CD4-positive, alpha-beta T cell treated with Interleukin-6 at 100 ng/mL for 8 hours (primary cell): ENCODE measurements around the gene RBM47.
"Not testable (repeated sequence)": the region's sequence is repeated elsewhere in the genome, so short reads cannot be mapped to it uniquely, and the experiment has no call there.

ENCODE experiments used
- DNase-seq: peaks from one replicate; pipeline ENCODE4 v3.0.0-alpha.2; 2020; ENCODE audit warnings: mixed read lengths, low spot score

RBM47 gene

DNA sequence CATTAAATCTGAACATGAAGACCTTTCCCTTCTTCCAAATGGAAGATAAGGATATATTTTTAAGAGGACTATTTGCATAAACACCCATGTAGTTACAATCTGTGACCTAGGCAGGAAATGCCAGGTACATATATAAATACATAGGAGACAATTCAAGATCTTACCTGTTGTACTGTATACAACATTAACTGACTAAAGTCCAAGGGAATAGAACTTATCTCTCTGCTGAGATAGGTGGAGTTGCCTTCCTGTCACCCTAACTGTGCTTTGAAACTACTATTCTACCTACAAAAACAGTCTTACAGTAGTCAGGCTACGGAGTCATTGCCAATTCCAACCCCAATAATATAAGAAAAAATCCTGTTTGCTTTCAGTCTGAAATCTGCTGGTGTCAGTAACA is 188.2 kb downstream of the RBM47 start:
- DNase-seq = no peak

DNA sequence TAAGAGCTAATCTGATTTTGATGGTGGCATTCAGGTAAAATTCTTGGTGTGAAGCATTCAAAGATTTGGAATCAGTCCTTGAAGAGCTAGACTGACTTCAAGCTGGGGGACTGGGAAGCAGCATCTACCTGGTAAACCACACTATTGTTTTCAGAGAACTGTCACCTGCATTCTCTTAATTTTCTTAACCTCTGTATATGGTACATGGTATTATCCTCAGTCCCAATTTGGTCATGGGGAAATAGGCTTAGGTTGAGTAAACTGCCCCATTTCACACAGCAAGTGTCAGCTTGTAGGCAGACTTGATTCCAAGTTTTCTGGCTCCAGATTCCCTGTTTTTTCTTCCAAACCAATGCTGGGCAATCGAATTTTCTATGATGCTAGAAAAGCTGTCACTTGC is 190.1 kb downstream of the RBM47 start:
- DNase-seq = no peak

DNA sequence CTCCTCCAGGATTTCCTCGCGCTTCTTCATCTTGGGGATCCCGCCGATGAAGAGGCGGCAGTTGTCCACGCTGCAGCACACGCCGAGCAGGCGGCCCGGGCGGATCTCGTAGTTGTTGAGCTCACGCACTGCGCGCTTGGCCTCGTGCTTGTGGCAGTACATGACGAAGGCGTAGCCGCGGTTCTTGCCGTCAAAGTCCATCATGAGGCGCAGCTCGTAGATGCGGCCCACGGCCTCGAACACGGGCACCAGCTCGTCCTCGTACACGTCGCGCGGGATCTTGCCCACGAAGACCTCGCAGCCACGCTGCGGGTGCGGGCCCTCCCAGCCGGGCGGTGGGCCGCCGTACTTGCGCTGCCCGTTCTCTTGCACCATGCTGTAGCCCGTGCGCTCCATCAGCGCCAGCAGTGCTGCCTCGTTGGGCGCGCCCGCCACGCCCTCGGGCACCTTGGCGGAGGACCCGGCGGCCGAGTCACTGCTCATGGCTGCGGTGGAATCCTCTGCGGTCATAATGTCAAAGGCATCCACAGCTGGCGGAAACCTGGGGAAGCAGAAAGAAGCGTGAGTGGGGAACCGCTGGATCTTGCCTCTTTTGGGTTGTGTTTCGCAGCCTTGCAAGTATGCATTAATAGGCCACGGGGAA is 191.2 kb downstream of the RBM47 start:
- DNase-seq = no peak

DNA sequence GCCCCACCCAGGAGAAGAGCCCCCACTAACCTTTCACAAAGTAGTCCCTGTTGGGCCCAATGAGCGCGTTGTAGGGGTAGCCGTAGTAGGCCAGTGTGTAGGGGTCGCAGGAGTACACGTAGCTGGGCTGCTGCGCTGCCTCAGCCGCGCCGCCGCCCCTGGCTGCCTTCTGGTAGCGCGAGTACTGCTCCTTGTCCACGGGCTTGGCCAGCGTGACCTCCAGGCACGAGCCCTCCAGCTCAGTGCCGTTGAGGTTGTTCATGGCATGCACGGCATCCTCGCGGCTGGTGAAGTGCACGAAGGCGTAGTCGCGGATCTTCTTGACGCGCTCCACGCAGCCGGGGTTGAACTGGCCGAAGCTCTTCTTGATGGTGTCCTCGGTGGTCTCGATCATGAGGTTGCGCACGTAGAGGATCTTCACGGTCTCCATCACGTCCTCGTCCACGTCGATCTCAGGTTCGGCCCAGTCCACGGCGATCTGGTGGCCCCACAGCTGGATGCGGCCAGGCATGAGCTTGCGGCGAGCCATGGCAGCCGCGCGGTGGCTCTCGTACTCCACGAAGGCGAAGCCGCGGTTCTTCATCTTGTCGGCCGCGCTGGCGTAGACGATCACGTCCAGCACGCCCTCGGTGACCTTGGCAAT is 191.8 kb downstream of the RBM47 start:
- DNase-seq = no peak

DNA sequence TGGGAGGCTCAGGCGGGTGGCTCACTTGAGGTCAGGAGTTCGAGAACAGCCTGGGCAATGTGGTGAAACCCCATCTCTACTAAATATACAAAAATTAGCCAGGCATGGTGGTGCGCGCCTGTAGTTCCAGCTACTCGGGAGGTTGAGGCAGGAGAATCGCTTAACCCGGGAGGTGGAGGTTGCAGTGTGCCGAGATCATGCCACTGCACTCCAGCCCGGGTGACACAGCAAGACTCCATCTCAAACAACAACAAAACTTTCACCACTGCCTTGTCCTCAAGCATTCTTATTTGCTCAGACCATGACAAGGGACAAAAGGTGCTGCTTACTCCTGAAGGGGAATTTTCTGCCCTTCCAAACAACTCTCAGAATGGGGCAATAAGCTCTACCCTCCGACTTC is 194.4 kb downstream of the RBM47 start:
- DNase-seq = not testable (repeated sequence)

DNA sequence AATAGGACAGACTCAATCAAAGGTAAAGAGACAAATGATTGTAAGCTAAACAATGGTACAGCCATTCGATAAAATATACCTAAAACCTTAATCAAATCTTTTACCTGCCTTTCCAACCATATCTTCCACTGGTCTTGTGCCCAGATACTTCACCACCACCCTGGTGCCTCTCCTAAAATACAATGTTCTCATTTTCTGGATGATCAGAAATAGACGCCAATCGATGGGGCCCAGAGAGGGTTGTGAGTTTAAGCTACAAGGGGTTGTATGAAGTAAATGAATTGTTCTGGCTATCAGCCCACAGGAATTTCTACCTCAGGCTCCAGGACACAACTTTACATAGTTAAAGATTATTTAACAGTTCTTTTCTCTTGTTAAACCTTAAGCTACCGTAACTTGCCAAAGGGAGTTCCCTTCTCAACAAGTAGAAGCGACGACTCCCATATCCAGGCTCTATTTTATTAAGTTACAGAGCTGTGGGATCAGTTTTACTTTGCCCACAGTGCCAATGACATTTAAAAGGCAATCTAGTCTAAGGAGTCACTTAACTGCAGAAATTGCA is 195.5 kb downstream of the RBM47 start:
- no peak for DNase-seq

DNA sequence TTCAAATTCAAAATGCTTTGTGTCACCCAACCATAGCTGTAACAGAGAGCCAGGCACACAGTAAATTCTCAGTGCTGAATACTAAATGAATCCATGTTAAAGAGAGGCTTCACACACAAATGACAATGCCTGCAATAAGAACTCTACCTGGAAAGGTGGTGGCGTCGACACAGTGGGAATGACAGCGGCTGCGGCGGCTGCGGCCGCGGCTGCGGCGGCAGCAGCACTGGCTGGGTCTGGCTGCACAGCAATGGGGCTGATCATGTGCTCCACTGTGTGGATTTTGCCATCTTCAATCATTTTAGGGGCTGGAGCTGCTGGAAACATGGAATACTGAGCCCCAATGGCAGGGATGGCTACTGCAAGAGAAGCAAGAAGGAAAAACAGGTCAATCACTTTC is 197.2 kb downstream of the RBM47 start:
- no peak for DNase-seq

DNA sequence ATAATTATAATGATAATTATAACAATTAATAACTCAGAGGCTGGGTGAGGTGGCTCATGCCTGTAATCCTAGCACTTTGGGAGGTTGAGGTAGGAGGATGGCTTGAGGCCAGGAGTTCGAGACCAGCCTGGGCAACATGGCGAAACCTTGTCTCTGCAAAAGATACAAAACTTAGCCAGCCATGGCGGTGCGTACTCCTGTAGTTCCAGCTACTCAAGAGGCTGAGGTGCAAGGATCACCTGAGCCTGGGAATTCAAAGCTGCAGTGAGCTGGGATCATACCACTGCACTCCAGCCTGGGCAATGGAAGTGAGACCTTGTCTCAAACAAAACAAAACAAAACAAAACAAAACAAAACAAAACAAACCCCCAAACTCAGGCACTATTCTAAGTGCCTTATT is 201.8 kb downstream of the RBM47 start:
- not testable (repeated sequence) for DNase-seq

DNA sequence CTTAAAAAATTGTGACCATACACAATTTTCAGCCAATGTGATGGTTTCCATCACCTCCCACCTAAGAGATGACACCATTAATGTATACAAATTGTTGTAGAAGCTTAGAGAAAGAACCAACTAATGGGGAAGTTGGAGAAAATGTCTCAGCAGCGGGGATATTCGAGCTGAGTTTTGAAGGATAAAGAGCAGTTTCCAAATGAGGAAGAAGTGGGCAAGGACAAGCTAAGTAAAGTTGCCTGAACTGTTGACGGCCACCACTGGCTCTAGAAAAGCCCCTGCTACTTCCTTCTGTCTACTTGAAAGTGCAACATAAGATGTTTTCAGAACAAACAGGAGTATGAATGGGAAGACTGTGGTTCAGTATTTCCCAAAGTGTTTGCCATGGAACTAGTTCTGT is 202.5 kb downstream of the RBM47 start:
- DNase-seq = no peak

DNA sequence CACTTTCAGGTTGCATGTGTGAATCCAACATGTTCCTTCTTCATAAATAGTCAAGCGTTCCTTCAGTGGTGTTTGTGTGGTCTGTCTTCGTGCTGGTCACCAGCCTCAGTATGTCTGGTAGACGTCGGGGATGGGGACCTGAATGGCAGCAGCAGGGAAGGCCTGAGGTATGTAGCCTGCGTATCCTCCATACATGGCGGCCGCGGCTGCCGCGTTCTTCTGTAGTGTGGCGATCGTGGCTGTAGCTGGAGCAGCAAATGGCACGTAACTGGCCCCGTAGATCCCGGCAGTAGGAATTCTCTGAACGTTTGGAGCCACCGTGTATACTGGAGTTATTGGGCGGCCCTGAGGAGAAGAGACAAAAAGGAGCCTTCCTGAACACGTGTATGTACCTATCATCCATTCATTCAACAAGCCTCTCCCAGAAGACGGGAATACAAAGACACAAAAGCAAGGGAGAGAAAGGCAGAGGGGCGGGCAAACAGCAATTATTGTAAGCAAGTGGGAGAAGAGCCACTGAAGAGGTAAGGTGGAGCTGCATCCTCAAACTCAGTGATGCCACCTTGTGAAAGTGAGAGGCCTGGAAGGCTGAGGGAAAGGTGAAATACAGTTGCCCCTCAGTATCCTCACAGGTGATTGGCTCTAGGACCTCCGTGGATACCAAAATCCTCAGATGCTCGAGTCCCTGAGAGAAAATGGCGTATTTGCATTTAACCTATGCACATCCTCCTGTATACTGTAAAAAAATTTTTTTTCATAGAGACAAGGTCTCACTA is 203.7 kb downstream of the RBM47 start:
- DNase-seq = no peak

DNA sequence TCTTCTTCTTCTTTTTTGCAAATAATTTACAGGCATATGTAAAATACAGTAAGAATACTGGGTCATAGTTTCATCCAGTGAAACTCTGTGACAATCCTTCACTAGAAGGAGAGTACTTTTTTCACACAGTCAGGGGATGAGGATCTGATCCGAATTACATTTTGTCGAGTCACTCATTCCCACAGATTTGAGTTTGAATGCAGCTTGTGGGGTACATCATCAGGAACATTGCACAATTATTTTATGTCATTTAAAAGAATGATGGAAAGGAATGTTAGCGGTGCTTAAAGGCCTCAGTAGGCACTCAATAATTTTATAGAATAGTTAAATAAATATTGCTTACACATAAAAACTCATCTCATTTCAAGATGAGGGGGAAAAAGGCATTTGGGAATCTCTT is 205.9 kb downstream of the RBM47 start:
- DNase-seq = no peak

DNA sequence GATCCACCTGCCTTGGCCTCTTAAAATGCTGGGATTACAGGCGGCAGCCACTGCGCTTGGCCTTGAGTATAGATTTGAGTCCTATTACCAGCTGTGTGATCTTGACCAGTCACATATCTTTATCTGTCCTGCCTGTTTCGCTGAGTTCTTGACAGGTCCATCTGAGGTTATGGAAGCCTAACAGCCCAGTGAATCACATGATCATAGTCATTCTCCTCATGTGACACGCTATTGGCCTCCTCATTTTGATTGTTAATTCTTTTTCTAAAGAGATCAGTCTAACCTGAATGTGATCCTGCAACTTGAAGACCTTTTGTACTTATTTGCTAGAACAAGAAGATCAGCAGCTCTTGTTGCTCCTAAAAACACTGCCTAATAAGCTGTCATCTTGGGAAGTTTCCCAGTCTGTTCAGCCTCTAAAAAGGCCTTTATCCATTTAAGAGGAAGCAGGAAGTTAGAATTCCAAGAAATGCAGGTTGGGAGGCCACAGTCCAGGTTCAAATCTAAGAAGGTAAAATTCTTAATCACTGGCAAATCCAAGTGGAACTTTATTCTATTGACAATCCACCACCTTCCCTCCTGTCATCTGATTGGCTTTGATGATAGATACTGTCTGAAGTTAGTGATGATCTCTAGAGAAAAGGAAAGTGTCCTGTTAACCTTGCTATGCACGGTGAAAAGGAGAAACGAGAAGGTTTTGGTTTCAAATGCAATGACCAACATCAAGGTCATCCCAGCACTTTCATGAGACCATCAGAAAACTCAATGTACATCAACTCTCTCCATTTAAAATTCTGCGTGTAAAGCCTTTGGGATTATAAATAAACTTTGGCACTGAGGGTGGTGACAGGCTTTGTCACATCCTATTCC is 207.6 kb downstream of the RBM47 start:
- DNase-seq = no peak

DNA sequence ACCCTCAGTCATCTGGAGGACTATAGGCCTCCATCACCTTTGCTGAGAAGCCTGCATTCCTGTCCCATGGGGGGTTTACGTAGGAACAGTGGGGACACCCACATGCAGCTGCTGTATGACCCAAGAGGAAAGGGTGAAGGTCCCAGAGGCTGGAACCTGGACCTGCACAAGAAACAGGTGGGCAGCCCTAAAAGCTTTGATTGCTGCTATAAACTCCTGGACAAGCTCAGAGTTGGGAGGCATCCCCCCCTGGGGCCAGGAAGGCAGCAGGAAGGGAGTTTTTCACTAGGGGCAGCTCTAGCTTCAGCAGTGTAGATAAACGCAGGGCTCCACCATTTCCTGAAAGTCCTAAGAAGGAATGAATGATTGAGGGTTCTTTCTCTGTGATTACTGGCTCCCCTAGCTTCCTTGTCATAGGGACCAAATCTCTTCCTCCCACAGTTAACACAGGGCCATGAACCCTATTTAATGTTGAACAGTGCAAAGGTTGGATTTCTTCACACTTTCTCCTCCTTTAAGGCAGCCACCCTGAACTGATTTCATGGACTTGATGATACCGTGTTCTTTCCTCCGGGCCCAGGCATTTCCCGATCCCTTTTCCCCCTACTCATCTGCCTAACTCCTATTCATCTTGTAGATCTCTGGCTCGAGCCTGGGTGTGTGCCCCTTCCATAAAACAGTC is 210.3 kb downstream of the RBM47 start:
- no peak for DNase-seq

DNA sequence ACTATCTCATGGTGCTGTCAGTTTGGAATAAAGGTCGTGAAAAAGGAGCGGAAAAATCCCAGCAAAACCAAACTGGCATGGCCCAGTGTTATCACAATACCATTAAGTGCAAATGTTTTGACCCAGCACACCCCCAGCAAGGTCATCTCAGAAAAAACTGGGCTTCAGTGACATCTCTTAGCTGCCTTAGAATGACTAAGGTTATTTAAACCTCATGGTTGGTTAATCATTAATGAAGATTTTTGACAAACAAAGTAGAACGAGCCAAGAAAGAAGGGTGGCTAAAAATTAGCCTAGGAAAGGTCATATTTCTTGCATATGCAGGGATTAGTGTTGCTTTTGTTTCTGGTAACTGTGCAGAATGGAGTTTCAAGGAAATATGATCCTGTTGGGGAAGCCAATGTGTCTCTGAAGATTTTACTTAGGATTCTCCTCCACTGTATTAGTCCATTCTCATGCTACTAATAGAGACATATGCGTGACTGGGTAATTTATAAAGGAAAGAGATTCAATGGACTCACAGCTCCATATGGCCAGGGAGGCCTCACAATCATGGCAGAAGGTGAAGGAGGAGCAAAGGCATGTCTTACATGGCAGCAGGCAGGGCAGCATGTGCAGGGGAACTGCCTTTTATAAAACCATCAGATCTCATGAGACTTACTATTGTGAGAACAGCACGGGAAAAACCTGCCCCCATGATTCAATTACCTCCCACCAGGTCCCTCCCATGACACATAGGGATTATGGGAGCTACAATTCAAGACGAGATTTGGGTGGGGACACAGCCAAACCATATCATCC is 211.0 kb downstream of the RBM47 start:
- no peak for DNase-seq

DNA sequence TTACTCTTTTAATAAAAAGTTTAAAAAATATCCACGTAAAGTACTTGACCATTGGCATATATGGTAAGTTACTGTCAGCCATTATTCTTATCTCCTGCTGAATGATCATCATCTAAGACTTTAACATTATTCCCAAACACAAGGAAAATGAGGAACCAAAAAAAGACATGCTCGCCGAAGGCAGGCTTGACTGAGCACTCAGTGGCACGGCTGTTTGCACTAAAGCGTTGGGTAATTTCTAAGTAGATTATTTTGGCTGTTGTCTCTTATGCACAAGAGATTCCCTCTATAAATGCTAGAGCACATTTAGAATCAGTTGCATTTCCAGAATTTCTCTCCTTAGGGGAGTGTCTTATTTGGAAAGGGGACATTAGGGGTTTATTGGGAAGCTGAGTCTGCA is 211.7 kb downstream of the RBM47 start:
- DNase-seq = no peak

DNA sequence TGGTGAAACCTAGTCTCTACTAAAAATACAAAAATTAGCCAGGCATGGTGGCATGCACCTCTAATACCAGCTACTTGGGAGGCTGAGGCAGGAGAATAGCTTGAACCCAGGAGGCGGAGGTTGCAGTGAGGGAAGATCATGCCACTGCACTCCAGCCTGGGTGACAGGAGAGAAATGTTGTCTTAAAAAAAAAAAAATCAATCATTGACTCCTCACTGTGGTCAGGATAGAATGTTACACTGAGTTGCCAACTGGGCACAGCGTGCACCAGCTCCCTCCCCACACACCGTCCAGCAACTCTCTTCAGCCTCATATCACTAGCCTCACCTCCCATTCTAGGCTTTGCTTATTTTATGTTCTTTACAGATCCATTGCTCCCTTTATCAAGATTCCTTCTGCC is 215.0 kb downstream of the RBM47 start:
- no peak for DNase-seq

DNA sequence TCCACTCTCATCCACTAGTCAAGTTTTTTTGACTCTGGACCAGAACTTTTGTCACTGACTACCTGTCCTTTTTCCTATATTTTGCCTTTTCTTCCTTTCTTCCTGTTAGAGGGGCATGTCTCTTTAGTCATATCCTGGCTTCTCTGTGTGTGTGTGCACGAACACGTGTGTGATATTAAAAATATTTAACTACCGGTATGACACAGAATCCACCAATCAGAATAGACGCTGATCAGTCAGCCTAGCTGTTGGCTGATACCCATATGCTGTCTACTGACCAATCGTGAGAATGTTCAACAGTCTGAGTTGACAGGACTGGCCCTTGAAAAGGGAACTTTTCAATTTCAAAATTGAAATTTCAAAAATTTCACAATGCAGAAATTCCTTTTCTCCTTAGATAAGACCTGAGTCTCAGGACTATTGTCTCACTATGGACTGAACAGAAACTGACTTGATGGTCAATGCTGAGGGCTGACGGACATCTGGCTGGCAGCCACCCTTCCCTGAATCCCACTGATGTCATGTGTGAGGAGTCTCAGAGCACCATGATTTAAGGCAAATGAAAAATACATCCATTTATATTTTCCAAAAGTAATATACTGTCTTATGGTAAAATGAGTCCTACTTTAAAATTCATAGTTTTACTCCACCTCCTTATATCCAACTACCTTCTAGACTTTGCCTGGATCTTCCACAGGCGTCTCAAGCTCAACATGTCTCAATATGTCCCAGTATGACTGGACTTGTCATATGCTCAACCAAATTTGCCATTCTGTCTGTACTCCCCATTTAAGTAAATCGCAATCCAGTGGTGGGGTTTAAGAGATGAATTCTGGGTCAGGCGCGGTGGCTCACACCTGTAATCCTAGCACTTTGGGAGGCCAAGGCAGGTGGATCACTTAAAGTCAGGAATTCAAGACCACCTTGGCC is 216.5 kb downstream of the RBM47 start:
- no peak for DNase-seq

DNA sequence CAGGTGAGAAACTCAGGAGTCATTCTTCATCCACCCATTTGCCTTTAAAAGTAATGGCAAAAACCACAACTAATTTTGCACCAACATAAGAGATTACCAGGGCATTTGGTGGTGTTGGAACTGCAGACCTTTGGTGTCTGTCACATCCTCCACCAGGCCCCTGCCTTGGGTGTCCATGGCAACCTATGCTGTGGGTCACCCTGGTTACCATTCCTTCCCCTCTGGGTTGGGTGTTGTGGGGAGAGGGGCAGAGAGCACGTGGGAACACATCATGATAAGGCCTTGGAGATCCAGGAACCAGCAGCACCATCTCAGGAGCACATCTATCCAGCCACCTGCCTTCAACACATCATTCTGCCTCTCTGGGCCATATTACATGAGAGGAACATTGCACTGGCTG is 217.3 kb downstream of the RBM47 start:
- no peak for DNase-seq

DNA sequence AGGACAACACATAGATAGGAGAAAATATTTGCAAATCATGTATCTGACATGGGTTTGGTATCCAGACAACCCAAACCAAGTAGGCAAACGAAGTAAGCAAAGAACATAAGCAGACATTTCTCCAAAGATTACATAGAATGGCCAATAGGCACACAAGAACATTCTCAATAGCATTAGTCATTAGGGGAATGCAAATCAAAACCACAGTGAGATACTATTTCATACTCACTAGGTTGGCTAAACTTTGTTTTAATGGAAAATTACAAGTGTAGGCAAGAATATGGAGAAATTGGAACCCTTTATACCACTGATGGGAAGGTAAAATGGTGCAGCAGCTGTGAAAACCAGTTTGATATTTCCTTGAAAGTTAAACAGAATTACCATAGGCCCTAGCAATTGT is 219.8 kb downstream of the RBM47 start:
- no peak for DNase-seq

DNA sequence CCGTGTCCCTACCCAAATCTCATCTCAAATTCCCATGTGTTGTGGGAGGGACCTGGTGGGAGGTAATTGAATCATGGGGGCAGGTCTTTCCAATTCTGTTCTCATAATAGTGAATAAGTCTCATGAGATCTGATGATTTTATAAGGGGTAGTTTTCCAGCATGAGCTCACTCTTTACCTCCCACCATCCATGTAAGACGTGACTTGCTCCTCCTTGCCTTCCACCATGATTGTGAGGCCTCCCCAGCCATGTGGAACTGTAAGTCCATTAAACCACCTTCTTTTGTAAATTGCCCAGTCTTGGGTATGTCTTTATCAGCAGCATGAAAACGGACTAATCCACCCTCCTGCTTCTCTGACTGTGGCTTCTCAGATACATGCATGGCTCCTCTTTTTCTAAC is 222.2 kb downstream of the RBM47 start:
- not testable (repeated sequence) for DNase-seq
